ENCODE results near the gene BLCAP. TPM values are rescaled to one million over a fixed set of nuclear protein-coding genes. Genes with fewer than 3 reads are reported as not detected.
"Not testable (repeated sequence)": the region's sequence is repeated elsewhere in the genome, so short reads cannot be mapped to it uniquely, and the experiment has no call there.

Gene BLCAP, protein sequence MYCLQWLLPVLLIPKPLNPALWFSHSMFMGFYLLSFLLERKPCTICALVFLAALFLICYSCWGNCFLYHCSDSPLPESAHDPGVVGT
- 100 to 1,000 TPM; 217 to 606 (median 482) TPM for polyA plus RNA-seq (ENCODE audit: insufficient read length in 12 of 12)
- long read RNA-seq, donor 1, full-length matches to known transcripts: 81 of 165 reads
- long read RNA-seq, donor 1, partial matches to known transcripts: 84 of 165 reads
- long read RNA-seq, donor 1, other reads (novel, unspliced or antisense): 0 of 165 reads
- long read RNA-seq, donor 2, full-length matches to known transcripts: 236 of 1,028 reads
- long read RNA-seq, donor 2, partial matches to known transcripts: 541 of 1,028 reads
- long read RNA-seq, donor 2, other reads (novel, unspliced or antisense): 251 of 1,028 reads
- long read RNA-seq, donor 3, full-length matches to known transcripts: 141 of 156 reads
- long read RNA-seq, donor 3, partial matches to known transcripts: 0 of 156 reads
- long read RNA-seq, donor 3, other reads (novel, unspliced or antisense): 15 of 156 reads
- long read RNA-seq, donor 4, full-length matches to known transcripts: 97 of 122 reads
- long read RNA-seq, donor 4, partial matches to known transcripts: 12 of 122 reads
- long read RNA-seq, donor 4, other reads (novel, unspliced or antisense): 13 of 122 reads
- long read RNA-seq, donor 5, full-length matches to known transcripts: 463 of 499 reads
- long read RNA-seq, donor 5, partial matches to known transcripts: 14 of 499 reads
- long read RNA-seq, donor 5, other reads (novel, unspliced or antisense): 22 of 499 reads
- long read RNA-seq, donor 6, full-length matches to known transcripts: 143 of 155 reads
- long read RNA-seq, donor 6, partial matches to known transcripts: 12 of 155 reads
- long read RNA-seq, donor 6, other reads (novel, unspliced or antisense): 0 of 155 reads
- long read RNA-seq, donor 7, full-length matches to known transcripts: 107 of 116 reads
- long read RNA-seq, donor 7, partial matches to known transcripts: 9 of 116 reads
- long read RNA-seq, donor 7, other reads (novel, unspliced or antisense): 0 of 116 reads
- long read RNA-seq, donor 8, full-length matches to known transcripts: 330 of 1,145 reads
- long read RNA-seq, donor 8, partial matches to known transcripts: 274 of 1,145 reads
- long read RNA-seq, donor 8, other reads (novel, unspliced or antisense): 541 of 1,145 reads
- long read RNA-seq, donor 9, full-length matches to known transcripts: 110 of 115 reads
- long read RNA-seq, donor 9, partial matches to known transcripts: 0 of 115 reads
- long read RNA-seq, donor 9, other reads (novel, unspliced or antisense): 5 of 115 reads
- long read RNA-seq, donor 10, full-length matches to known transcripts: 304 of 340 reads
- long read RNA-seq, donor 10, partial matches to known transcripts: 6 of 340 reads
- long read RNA-seq, donor 10, other reads (novel, unspliced or antisense): 30 of 340 reads
- long read RNA-seq, donor 11, full-length matches to known transcripts: 162 of 175 reads
- long read RNA-seq, donor 11, partial matches to known transcripts: 0 of 175 reads
- long read RNA-seq, donor 11, other reads (novel, unspliced or antisense): 13 of 175 reads

- peak; percentile 93 for DNase-seq
Measured at GRCh38 chr20:37527638-37528445, at the start of gene BLCAP. Gene BLCAP, minus strand, starts transcription at chr20:37527876. Its CDS starts 8,702 bp downstream, at chr20:37519174.

- DNase-seq: not testable (repeated sequence)
Measured at GRCh38 chr20:37577436-37577835, 49.8 kb upstream of the BLCAP start.

DNA sequence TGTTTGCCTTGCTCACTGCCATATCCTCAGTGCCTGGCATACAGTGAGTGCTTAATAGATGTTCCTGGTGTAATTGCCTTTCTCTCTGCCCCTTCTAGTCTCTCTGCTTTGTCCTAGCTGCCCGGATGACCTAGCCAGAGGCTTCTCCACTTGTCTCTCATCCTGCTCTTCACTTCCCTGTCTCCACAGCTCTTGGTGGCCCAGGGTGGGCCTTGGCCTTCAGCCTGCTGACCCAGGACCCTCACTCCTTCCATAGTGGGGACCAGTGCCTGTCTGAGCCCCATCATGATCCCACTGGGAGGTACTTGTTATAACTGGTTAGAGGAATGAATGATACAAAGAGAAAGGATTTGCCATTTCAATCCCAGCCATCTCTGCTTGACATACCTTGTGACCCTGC is 49.2 kb upstream of the BLCAP start:
- no peak for DNase-seq

- no peak for DNase-seq
Measured at GRCh38 chr20:37575884-37576283, 48.2 kb upstream of the BLCAP start.

DNA sequence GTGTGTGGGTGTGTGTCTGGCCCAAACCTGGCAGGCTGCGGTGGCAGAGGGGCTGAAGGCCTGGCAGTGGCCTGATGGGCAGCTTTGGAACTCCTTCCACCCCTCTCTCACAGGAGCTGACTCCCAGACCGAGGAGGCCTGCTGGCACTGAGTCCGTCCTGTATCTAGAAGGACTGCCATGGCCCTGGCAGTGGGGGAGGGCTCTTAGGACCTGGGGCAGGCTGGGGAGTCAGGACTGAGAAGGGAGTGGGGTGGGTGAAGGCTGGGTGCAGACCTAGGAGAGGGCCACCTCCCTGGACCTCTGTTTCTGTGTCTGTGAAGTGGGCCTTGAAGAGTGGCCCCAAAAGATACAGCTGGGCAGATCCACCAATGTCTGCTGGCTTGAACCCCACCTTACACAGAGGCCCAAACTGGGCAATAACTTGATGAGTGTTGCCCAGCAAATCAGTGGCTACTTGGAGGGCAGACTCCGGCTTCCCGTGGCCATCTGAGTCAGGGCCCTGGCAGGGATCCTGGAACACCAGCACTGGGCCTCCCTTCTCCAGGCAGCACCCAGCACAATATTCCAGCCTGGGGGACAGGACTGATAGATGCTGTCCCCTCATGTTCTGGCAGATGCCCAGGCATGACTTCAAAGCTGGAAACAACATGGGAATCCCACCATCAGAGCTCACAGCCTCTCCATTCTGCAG is 46.7 kb upstream of the BLCAP start:
- no peak for DNase-seq

- no peak for DNase-seq
Measured at GRCh38 chr20:37573626-37574198, 46.0 kb upstream of the BLCAP start.

DNA sequence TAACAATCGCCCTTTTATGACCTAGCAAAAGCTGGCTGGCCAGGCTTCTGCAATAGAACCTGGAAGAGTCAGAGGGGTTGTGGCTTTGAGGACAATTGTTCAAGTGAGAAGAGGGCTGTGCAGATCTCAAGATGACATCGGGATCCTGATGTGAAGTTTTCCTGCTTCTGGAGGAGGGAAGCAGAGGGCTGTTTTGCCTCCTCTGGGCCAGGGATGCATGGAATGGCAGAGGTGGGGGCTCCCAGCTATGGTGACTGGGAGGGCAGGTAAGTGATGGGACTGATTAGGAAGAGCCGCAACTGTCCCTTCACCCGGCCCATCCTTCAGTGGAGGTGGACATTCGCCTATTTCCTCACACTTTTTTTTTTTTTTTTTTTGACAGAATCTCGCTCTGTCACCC is 43.4 kb upstream of the BLCAP start:
- no peak for DNase-seq

DNA sequence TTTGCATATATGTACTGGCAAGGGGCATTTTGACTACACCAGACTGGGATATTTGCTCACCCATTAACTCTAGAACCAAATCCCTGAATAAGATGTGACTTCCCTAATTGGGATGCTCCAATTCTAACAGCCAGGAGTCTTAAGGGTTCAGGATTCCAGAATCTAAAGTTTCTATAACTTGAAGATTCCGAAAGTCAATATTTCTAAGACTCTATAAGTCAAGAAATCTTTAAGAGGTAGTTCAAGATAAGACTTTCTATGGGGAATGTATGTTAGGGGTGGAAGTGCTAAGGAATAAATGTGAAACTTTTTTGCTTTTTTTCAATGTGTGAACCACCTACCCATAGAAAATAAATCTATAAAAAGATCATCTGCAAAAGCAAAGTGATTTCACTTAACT is 42.7 kb upstream of the BLCAP start:
- DNase-seq: no peak

GRCh38 chr20:37567671-37568588 is 40.3 kb upstream of the BLCAP start:
- DNase-seq: no peak

- DNase-seq: no peak
Measured at GRCh38 chr20:37567331-37567665, 39.6 kb upstream of the BLCAP start.

DNA sequence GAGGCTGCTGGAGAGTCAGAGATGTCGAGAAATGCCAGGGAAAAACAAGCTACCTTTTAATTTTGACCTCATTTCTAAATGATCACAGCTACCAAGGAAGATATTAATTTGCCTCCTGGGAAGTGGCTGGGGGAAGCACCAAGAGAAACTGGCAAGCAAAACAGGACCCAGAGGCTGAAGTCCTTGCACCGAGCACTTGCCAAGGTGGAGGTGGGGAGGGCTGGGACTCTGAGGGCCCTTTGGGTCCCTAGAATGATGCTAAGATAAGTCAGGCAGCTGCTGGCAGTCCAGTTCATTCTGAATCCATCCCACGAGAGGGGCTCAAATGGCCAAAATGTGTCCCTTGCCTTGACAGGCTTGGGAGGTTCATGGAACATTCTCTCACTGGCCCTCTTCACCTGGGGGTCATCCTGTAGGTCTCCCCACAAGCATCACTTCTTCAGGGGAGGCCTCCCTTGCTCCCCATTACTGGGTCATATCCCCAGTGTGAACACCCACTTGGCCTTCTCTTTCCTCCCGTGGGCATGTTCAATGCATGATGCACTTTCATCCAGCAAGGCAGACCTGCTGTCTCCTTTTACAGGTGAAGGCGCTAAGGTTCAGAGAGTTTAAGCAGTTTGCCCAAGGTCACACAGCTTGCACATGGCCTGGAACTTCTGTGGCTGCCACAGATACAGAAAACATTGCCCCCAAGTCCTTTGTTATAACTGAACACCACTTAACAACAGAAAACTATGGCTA is 39.1 kb upstream of the BLCAP start:
- DNase-seq: no peak

GRCh38 chr20:37565134-37565811 is 37.6 kb upstream of the BLCAP start:
- no peak for DNase-seq

DNA sequence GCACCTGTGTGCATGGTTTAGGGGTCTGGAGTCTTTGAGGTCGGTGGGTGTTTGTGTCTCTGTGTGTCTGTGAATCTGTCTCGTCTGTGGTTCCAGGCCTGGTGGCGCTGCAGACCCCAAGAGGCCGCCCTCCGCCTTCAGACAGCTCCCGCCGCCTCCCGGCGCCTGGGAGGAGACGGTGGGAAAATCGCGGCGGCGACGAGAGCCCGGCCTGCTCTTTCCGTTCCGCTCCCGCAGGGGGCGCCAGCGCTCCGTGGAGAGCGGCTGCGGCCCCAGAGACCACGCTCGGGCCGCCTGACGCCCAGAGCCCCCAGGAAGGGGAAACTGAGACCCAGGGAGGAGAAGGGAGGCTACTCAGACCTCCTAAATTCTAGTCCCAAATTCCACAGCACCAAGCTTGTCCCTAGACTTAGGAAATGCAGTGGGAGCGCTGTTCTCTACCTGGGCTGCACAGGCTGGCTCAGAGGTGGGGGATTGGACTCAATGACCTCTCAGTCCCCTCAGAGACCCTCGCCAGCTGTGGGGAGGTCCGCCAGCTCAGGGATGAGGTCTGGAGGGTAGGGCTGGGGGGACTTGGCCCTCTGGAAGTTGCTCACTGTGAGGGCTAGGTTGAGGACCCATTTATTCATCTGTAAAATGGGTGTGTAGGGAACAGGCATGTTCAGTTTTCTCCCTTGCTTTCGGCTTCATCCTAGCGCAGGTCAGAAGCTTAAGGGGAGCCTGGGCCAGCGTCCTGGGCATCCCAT is 36.9 kb upstream of the BLCAP start:
- DNase-seq: no peak

GRCh38 chr20:37564016-37564387 is 36.3 kb upstream of the BLCAP start:
- DNase-seq: no peak

DNA sequence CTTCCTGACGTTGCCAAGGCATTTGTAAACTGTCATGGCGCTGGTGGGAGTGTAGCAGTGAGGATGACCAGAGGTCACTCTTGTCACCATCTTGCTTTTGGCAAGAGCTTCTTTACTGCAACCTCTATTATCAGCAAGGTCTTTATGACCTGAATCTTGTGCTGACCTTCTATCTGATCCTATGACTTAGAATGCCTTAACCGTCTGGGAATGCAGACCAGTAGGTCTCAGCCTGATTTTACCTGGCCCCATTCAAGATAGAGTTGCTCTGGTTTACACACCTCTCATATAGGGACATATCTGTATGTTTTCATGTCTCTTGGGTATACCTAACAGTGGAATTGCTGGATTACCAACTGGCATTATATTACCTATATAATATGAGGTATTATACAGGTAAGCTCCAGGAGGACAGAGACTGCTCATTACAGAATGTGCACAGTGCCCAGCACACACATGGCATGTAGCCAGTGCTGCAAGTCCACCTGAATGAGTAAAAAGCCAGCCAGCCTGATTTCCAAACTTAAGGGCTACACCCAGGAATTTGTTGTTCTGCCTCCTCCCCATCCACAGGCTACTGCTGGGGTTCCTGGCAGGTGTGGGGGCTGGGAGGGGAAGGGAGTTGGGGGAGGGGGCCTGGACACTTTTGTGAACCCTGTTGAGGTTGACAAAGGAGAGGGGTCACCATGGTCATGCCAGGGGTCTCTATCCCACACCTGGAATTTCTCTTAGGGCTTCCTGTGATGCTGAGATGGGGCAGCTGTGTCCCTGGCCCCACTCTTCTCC is 35.2 kb upstream of the BLCAP start:
- DNase-seq: no peak

Measured in muscle of arm (tissue), 14 donors.